GM18867 (cell line): Measurements from ENCODE around the gene ZFR.
"Not testable (repeated sequence)": the region's sequence is repeated elsewhere in the genome, so short reads cannot be mapped to it uniquely, and the experiment has no call there.

ENCODE experiments used
- ATAC-seq: cut with Tn5 transposase; IDR thresholded peaks from one replicate; pipeline ENCODE4 v1.9.1; 2021; ENCODE audit warnings: mild to moderate bottlenecking, moderate library complexity; ENCODE audit not compliant: unreplicated experiment

The ZFR gene

GRCh38 chr5:32452316-32452715 lies 7.8 kb upstream of the ZFR start:
- ATAC-seq, result not testable (repeated sequence)

- ATAC-seq, result peak; percentile 58
Observed at GRCh38 chr5:32450952-32451351, 6.4 kb upstream of the ZFR start.

- ATAC-seq, result no peak
Observed at GRCh38 chr5:32449262-32449661, 4.7 kb upstream of the ZFR start.

- no peak for ATAC-seq
Observed at GRCh38 chr5:32446630-32447029, 2.1 kb upstream of the ZFR start.

GRCh38 chr5:32445831-32446614 lies 1.5 kb upstream of the ZFR start:
- no peak for ATAC-seq

- no peak for ATAC-seq
Observed at GRCh38 chr5:32445287-32445758, 783 bp upstream of the ZFR start.

GRCh38 chr5:32443541-32444430 lies 754 bp downstream of the ZFR start:
- ATAC-seq, result peak; percentile 50

- ATAC-seq, result peak; percentile 21
Observed at GRCh38 chr5:32443145-32443540, 1.4 kb downstream of the ZFR start.

GRCh38 chr5:32439086-32439642 lies 5.4 kb downstream of the ZFR start:
- no peak for ATAC-seq

GRCh38 chr5:32436553-32437242 lies 7.8 kb downstream of the ZFR start:
- no peak for ATAC-seq

- no peak for ATAC-seq
Observed at GRCh38 chr5:32435383-32435782, 9.2 kb downstream of the ZFR start.

GRCh38 chr5:32434221-32434620 lies 10.3 kb downstream of the ZFR start:
- ATAC-seq, result no peak

GRCh38 chr5:32432633-32433032 lies 11.9 kb downstream of the ZFR start:
- no peak for ATAC-seq

- not testable (repeated sequence) for ATAC-seq
Observed at GRCh38 chr5:32430825-32431224, 13.7 kb downstream of the ZFR start.

- ATAC-seq, result no peak
Observed at GRCh38 chr5:32428426-32428825, 16.1 kb downstream of the ZFR start.

GRCh38 chr5:32426440-32427151 lies 17.9 kb downstream of the ZFR start:
- ATAC-seq, result no peak

- no peak for ATAC-seq
Observed at GRCh38 chr5:32422697-32423096, 21.8 kb downstream of the ZFR start.

GRCh38 chr5:32421075-32421474 lies 23.5 kb downstream of the ZFR start:
- ATAC-seq, result no peak

- ATAC-seq, result no peak
Observed at GRCh38 chr5:32420506-32420905, 24.0 kb downstream of the ZFR start.

GRCh38 chr5:32419791-32420190 lies 24.7 kb downstream of the ZFR start:
- ATAC-seq, result no peak
